ENCODE data around the gene SPESP1. TPM values are rescaled to one million over a fixed set of nuclear protein-coding genes. Genes with fewer than 3 reads are reported as not detected.

Gene SPESP1
- total and polyA plus RNA-seq, 9 donors: 1.5 to 12.1 (median 3.1) TPM

- TF ChIP-seq CTCF (IDR thresholded peaks at IDR 0.05) (no peak), EP300 (IDR thresholded peaks at IDR 0.05) (no peak), POLR2A (IDR thresholded peaks at IDR 0.05) (no peak)
- Histone ChIP-seq H3K4me1 (ENCODE audit: insufficient read depth) (peaks cover 8% of the 10 kb centered on the region), H3K27ac (no peak overlapping the region), H3K4me3 (no peak overlapping the region), H3K27me3 (no peaks in the 10 kb centered on the region), H3K36me3 (no peaks in the 10 kb centered on the region), H3K9me3 (no peaks in the 10 kb centered on the region)
- intact Hi-C loops (cut with DNase I): no loop called here
- no peak for DNase-seq
- WGBS, 3 donors: 85 to 96% (median 88%) methylated on average over 1 of the region's 1 CpG
Measured at GRCh38 chr15:68979816-68980215, 49.5 kb downstream of the SPESP1 start.

GRCh38 chr15:68980786-68981185, 50.5 kb downstream of the SPESP1 start:
- Histone ChIP-seq H3K27ac (no peak overlapping the region), H3K4me3 (no peak overlapping the region), H3K4me1 (ENCODE audit: insufficient read depth) (peaks cover 8% of the 10 kb centered on the region), H3K36me3 (no peaks in the 10 kb centered on the region), H3K9me3 (no peaks in the 10 kb centered on the region), H3K27me3 (no peaks in the 10 kb centered on the region)
- intact Hi-C loops (cut with DNase I): no loop called here
- no peak for DNase-seq
- TF ChIP-seq EP300 (IDR thresholded peaks at IDR 0.05): no peak
- TF ChIP-seq CTCF (IDR thresholded peaks at IDR 0.05): no peak
- no peak for TF ChIP-seq POLR2A (IDR thresholded peaks at IDR 0.05)

- H3K36me3 ChIP-seq: no peaks in the 10 kb centered on the region
- no peak for DNase-seq
- peaks cover 8% of the 10 kb centered on the region for H3K4me1 ChIP-seq (ENCODE audit: insufficient read depth)
- WGBS, 3 donors: 90 to 93% (median 92%) methylated on average over 4 of the region's 4 CpGs
- intact Hi-C loops (cut with DNase I): no loop called here
- TF ChIP-seq EP300 (IDR thresholded peaks at IDR 0.05) (no peak), POLR2A (IDR thresholded peaks at IDR 0.05) (no peak), CTCF (IDR thresholded peaks at IDR 0.05) (no peak)
- no peak overlapping the region for H3K4me3 ChIP-seq
- no peak overlapping the region for H3K27ac ChIP-seq
- no peaks in the 10 kb centered on the region for H3K27me3 ChIP-seq
- no peaks in the 10 kb centered on the region for H3K9me3 ChIP-seq
Measured at GRCh38 chr15:68981941-68982340, 51.6 kb downstream of the SPESP1 start.

GRCh38 chr15:68982976-68983563, 52.7 kb downstream of the SPESP1 start:
- intact Hi-C loops (cut with DNase I): no loop called here
- H3K27ac ChIP-seq: no peak overlapping the region

More at GRCh38 chr15:68982976-68983563, 52.7 kb downstream of the SPESP1 start:
- 79% methylated on average over 6 of the region's 6 CpGs for WGBS, 3 donors
- no peak for DNase-seq
- no peak overlapping the region for H3K4me3 ChIP-seq
- H3K9me3 ChIP-seq: no peaks in the 10 kb centered on the region
- TF ChIP-seq EP300 (IDR thresholded peaks at IDR 0.05) (no peak), CTCF (IDR thresholded peaks at IDR 0.05) (no peak), POLR2A (IDR thresholded peaks at IDR 0.05) (no peak)
- H3K27me3 ChIP-seq: no peaks in the 10 kb centered on the region
- peaks cover 8% of the 10 kb centered on the region for H3K4me1 ChIP-seq (ENCODE audit: insufficient read depth)
- no peaks in the 10 kb centered on the region for H3K36me3 ChIP-seq

Measured in ovary (tissue), 9 donors.